RKO (cell line): Measurements from ENCODE around the gene DLL1.

Experiments
- DNase-seq: peaks from one replicate; pipeline ENCODE4 v3.0.0-alpha.2; 2016; ENCODE audit warnings: low spot score

Gene DLL1

DNA sequence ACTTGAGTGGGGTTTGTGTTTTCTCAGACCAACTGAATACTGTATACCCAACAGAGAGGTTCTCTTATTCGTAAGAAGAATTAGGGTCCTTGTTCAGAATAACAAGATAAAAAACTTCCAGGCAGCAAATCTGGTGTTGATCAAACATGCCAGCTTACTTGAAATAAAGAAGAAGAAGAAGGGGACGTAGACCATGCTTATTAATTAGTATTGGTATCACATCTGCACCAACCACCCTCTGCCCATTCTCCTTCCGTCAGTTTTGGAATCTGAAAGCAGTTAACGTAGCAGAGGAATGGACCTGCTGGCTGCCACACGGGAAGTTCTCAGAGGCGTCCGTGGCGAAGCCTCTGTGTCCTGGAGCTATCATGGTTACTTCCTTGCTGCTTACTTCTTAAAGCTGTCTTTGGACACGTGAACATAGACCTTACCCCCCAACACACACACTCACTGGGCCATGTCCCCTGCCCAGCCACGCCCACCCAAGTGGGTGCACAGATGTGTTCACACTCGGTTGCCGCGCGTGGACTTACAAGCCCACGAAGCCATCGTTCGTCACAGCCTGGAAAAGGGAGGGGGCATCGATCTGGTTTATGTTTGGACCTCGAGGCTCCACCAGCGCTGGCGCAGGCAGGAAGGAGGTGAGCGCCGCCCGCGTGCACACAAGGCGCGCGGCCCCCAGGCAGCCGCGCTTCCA is 4.1 kb upstream of the DLL1 start:
- no peak for DNase-seq

DNA sequence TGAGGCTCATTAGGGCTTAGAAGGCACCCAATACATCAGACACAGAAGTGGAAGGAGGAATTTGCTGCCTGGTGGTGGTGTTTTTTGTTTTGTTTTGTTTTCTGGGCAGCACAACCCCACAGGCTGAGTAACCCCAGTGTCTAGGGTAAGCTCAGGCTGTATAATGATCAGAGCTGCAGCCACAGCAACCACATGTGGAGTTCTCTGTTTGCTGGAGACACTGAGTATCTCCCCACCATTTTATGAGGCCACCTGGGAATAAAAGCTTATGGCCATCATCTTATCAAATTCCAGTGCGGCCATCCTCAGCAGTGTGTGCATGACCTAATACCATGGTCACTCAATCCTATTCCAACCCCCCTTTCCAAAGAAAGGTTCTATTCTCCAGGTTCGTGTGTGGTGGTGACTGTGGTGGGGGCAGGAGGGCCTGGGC is 3.4 kb upstream of the DLL1 start:
- no peak for DNase-seq

DNA sequence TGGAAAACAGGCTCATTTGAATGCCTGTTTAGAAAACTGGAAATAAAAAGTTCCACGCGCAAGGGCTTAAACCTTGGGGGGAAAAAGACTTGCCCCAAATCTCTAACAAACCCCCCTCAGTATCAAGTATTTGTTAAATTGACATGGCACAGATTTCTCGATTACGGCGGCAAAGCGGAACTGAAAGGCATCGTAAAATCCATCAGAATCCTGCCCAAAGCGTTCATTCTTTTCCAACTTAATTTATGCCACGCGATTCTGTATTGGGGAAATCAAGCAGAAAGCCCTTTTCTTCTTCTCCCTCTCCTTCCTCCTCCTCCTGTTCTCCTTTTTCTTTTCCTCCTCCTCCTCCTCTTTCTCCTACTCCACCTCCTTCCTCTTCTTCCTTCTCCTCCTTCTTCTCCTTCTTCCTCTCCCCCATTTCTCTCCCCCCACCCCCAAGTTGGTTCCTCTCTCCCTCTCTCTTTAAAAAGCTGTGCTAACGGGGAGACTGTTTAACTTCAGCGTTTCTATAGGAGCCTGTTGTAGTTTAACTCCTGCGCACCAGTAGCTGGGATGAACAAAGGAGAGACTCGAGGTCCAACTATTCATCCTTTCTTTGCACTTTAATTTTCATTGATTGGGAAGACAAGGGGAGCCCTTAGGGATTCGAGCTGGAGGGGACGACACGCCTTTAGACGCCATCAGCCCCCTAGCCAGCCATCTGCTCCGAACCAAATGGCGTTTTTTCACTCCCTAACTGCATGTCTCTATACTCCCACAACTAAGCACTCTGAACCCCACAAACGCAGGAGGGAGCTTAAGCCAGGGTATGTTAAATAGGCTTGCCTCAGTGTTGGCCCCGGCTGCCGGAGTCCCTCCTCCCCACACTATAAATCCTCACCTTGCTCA is 2.7 kb upstream of the DLL1 start:
- DNase-seq, result no peak

DNA sequence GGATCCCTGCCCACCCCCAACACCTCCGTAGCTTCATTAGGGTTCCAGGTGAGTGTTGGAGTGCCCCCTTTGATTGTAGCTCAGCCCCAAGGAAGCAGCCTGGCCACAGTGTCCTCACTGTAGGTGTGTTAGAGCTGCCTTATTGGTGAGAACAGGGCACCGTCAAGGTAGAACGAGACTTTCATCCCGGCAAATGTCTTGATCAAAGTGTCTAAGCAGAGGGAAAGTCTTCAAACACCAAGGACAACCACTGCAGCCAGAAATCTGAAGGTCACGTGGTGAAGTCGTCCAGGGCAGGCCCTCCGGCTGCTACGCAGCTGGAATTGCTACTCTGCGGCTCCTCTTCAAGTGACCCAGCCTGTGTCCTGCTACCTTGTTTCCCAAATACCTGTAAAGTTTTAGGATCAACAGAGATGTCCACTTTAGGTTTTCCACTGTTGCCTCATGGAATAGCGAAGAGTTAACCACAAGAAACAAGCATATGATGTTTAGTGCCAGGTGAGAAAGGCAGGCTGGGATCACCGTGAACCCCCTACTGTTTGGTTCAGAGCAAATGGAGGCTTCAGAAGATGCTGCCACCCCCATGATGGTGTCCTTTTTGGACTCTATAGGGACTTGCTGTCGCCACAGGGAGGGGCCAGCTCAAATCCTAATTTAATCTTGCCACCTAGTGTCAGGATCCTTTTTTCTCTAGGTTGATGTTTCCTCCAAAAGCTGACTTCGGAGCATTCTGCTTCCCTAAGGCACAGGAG is 1.7 kb upstream of the DLL1 start:
- DNase-seq, result peak; percentile 34

DNA sequence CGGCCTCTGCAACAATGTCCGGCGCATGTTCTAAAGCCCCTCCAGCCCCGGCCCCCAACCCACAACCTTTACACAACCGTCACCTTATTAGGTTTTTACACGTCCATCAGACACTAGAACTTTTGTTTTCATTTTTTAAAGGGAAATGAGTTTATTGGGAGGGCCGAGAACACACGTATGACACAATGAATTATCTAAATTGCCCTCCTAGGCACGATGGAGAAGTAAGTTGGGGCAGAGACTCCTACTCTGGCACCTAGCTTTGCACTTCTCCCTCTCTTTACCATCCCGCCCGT is 1.2 kb upstream of the DLL1 start:
- no peak for DNase-seq

DNA sequence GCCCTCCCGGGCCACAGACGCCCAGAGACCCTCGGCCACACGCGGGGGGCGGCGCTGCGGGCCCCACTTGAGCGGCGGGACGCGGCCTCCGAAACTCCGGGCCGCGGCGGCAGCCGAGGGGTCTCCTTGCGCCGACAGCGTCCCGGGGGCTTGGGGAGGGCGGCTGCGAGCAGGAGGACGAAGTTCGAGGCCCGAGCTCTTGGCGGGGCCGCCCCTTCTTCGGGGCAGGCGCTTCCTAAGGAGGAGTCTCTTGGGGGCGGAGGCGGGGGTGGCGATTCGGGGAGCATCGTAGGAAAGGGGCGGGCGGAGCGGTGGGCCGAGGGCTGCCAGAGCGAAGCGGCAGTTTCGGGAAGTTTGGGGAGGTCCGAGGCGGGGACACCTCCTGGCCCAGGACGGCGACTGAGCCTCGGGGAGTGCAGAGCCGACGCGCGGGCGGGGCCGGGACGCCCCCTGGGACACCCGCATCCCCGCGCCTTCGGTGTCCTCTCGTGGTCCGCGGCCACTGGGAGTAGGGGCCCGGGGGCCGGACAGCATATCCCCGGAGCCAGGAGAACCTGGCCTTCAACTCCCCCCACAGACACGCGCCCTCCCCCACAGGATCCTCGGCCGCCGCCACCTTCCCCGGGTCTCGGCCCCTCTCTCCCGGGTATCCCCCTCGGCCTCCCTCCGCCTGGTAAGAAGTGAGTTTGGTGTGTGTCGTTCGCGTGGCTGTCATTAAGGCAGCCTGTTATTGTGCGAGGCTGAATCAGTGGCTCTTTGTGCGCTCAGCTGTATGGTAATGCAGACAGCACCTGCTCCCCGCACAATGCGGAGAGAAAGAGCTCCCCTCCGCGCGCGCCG is 613 bp upstream of the DLL1 start:
- peak; percentile 56 for DNase-seq

DNA sequence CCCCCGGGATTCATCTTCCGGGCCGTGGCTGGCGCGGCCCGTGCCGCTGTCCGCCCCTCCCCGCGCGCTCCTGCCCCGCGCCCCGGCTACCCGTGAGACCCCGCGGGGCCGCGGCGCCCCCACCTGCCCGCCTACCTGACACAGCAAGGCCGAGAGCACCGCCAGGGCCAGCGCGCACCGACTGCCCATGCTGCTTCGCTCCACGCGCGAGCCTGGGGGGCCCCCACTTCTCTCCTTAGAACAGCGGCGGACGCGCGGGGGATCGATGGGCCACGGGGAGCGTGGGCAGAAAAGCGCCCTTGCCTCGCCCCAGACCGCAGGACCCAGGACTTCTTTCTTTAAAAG is 955 bp downstream of the DLL1 start:
- no peak for DNase-seq

DNA sequence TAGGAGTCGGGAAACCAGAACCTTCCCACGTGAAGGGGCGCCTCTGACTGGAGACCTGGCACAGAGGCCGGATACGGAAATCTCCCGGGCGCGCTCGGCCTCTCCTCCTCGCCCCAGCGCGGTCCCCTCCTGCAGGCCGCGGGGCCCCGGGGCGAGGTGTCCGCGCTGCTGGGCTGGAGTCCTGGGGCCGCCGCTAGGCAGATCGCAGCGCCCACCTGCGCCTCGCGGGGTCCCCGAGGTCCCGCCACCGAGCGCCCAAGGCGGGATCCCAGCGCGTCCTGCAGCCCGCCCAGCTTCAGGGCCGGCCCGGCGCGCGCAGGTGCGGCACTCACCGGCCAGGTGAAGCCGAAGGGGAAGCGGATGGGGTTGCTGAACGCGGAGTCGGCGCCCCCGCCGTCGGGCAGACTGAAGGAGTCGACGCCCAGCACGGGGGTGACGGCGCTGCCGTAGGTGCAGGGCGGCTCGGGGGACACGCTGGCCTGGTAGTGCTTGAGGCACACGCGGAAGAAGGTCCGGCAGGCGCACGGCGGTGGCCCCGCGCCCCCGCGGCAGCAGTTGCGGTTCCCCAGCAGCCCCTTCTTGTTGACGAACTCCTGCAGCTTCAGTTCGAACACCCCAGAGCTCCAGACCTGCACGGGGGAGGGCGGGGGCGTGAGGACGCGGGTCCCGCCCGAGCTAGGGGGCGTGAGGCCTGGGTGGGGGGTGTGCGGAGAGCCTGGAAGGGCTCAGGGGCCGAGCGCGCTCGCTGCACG is 1.5 kb downstream of the DLL1 start:
- no peak for DNase-seq

DNA sequence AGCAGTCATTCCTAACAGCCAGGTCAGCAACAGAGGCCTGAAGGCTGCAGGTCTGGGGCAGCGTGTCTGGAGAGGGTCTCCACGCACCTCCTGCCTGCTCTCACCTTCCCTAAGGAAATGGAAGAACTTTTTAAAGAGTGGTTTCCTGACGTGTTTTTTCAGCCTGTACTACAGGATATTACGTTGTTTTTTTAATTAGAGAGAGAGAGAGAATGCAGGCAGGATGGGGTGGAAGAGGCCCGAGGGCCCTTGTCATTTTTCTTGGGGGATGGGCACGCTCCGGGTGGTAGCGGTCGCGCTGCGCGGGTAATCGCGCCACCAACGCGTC is 2.1 kb downstream of the DLL1 start:
- no peak for DNase-seq

DNA sequence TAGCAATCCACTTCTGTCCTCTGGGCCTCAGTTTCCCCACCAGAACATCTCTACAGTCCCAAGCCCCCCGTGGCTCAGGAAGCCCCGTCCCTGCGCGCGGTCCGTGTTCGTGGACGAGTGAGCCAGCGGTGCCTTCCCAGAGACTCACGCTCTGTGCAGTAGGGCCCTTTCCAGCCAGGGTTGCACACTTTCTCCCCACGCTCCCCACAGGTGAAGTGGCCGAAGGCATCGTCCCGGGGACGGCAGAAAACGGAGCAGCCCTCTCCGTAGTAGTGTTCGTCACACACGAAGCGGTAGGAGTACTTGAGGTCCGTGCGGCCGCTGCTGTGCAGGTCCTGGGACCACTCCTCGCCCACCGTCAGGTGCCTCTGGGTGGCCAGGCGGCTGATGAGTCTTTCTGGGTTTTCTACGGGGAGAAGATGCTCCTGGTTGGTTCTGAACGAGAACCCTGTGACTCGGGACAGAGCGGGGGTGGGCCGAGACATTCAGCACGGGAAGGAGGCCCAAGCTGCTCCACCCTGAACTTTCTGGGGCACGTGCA is 2.7 kb downstream of the DLL1 start:
- DNase-seq, result no peak

DNA sequence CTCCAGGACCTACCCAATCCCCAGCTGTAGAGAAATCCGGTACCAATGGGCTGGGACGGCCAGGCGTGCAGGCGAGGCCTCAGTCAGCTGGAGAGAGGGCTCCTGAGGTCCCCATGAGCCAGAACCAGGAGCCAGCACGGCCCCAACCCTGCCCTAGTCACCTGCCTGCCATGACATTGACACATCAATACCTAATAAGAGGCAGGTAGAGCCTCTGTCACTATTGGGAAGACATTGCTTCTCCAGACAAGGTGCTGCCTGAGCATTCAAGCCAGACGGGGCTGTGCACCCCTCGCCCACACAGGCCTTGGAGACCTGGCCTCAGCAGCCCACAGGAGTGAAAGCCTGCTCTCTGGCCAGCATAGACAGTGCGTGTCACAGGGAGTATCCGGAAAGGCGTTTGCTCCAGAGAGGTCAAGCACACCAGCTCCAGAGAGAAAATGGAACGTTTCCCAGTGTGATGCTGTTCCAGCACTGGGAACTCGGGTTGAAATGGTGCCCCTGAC is 3.5 kb downstream of the DLL1 start:
- DNase-seq, result no peak

DNA sequence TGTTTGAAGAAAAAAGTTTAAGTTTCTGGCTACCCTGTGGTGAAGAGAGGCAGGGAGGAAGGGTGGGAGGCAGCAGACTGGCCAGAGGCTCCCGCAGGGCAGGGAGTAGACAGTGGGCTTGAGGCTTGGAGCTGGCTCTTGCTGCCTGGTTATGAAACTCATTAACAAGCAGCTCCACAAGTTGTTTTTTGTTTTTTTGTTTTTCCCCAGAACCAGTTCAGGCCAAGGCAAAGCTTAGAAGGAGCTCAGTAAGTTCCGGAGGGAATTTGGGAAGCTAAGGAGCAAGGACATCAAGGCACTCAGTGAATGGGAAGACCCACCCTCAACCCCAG is 4.0 kb downstream of the DLL1 start:
- DNase-seq, result no peak

DNA sequence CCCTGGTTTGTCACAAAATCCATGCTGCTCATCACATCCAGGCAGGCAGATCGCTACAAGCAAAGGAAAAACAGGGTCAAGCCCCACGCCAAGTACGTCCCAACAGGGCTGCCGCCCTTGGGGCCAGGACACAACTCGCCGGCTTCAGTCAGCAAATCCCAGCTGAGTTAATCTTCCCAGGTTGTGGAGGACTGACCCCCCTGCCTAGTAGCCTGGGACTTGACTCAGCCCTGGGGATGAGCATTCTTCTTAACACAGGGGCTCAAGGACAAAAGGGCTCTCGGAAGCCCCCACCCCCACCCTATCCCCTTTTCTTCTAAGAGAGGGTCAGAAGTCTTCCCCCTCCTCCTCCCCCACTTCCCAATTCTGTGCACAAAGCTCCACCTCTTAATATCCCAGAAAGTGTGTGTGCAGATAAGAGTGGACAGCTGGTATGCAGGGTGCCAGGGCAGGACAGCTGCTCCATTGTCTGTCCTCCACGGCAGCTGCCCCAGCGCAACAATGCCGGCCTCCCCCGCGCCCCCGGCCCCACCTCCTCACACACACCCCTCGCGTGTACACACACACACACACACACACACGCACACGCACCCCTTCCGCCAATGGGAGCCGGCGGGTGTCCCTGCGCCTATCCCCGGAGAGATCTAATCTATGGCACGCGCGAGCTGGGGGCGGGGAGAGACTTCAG is 4.5 kb downstream of the DLL1 start:
- DNase-seq, result no peak

DNA sequence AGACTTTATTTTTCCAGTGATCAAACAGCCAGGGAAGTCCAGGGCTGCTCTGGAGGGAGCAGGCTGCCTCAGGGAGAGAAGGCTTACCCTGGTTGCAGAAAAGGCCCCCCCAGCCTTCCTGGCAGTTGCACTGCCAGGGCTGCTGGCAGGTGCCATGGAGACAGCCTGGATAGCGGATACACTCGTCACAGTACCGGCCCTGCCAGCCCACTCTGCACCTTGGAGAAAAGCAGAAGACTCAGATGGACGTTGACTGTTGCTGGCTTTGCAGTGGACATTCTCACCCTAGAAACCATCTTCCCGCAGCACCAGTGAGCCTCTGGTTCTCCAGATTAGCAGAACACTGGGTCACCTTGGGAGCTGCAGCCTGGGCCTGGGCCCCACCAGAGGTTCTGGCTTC is 5.4 kb downstream of the DLL1 start:
- no peak for DNase-seq

DNA sequence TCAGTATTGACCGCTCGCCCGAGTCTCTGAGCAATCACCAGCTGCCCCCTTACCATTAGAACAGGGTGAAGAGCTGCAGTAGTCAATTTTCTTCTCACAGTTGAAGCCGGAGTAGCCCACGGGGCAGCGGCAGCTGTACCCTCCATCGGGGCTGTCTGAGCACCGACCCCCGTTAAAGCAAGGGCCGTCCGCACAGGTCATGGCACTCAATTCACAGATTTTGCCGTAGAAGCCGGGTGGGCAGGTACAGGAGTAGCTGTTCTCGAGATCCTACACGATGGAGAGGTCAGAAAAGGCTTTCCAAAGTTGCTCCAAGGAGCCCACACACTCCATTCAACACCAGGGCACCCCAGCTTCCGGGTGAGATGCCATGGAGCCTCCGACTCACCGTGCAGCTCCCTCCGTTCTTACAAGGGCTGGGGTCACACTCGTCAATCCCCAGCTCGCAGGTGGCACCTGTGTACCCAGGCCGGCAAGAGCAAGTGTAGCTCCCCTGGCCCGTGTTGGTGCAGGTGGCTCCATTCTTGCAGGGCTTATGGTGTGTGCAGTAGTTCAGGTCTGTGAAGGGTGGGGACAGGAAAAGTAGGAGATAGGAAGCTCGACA is 5.9 kb downstream of the DLL1 start:
- no peak for DNase-seq

DNA sequence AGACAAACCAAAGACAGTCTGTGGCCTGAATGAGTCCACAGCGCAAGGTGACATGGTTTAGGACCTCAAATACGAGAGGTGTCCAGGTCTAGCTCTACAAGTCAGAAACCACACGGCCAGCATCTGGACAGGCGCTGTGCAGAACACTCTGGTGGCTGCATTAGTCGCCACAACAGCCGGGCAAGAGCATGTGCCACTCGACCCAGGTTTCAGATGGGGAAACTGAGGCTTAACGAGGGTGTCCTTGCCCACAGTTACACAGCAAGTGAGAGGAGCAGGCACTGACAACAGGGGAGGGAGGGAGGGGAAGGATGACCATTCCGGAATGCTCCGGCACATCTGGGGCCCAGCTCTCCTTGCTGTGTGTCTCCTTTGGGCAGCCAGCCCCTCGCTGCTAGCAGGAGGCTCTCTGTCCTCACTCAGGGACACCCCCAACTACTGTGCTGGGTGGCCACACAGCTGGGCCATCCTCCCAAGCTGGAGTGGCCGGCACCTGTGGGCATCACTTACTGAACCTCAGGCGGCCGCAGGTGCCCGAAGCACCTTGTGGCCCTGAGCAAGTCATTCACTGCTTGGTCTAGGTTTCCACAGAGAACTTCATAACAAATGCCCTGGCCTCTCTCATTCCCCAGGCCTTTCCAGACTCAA is 6.6 kb downstream of the DLL1 start:
- no peak for DNase-seq

DNA sequence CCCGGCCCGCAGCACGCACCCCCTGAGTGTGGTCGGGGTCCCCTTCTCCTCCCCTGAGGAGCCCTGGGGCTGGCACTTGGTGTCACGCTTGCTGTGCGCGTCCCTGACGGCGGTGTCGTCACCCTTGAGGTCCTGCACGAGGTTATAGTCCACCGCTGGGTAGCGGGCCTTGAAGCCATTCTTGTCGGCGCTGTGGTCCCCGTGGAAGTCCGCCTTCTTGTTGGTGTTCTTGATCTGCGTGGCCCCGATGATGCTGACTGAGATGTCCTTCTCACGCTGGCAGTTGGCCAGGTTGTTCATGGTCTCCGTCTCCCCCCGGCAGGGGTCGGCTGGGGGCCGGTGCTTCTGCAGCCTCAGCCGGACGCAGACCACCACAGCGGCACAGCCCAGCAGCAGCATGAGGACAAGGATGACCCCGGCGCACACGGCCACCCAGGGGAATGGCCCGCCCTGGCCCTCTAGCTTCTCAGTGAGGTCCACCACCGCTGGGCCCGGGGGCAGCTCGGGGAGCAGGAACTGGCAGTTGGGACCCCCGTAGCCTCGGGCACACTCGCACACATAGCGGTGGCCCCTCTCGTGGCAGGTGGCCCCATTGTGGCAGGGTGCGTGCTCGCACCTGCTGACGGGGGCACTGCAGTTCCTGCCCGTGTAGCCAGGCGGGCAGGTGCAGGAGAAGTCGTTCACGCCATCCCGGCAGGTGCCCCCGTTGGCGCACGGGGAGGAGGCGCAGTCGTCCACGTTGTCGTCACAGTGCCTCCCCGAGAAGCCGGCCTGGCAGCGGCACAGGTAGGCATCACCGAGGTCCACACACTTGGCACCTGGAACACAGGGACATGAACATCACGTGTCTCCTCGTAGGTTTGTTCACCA is 7.4 kb downstream of the DLL1 start:
- no peak for DNase-seq

DNA sequence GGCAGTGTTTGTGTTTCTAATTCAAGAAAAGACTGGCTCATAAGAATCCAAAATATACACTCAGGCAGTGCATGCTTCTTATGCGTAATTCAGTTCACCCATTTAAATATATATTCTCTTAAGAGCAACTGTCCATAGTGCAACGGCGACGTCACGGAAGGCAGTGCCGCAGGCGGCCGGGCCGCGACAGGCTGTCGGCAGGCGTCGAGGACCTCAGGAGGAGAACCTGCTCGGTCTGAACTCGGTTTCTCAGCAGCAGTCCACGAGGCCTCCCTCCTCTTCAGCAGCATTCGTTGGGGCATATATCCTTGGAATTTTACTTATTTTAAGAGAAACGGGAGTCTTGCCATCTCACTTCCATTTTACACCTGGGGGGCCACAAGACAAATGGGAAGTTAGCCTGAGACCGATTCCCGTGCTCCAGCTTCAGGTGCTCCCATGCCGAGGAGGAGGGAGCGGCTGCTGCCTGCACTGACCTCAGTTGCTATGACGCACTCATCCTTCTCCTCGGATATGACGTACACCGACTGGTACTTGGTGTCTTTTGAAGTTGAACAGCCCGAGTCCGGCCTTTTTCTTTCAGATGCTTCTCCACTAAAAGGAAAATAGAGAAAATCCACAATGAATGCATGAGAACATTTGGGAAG is 8.2 kb downstream of the DLL1 start:
- DNase-seq, result no peak
